ENCODE measurements around the gene SPTBN1.

DNA sequence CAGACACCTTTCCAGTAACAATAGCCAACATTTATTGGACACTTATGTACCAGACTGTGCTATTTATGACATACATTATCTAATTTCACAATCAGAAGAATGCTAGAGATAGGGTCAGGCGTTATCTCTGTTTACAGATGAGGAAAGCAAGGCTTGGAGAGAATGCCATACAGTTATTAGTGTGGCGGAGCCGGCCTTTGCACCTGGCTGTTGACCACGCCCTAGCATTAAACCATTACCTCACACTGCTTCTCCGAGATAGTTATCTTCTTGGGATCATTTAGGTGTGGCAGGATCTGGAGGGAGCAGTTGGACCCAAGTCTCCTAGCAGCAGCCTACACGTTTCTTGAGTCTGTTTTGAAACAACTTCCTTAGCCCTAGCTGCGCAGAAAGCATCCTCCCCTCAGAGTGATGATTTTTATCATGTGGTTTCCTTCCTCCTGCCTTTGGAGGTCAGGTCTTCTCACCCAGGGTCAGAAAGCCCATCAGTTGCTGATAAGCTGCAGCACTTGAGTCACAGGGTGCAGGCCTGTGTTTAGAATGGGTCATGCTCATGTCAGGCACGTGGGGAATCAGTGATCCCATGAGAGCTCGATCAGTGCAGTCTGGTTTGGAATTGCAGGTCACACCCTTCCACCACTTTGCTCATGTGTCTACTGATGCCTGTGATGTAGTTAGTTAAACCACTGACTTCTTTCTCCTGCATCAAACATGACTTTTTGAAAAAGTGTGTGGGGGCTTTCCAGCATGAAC is 118.2 kb downstream of the SPTBN1 start:
- TF ChIP-seq, protein P1, sequence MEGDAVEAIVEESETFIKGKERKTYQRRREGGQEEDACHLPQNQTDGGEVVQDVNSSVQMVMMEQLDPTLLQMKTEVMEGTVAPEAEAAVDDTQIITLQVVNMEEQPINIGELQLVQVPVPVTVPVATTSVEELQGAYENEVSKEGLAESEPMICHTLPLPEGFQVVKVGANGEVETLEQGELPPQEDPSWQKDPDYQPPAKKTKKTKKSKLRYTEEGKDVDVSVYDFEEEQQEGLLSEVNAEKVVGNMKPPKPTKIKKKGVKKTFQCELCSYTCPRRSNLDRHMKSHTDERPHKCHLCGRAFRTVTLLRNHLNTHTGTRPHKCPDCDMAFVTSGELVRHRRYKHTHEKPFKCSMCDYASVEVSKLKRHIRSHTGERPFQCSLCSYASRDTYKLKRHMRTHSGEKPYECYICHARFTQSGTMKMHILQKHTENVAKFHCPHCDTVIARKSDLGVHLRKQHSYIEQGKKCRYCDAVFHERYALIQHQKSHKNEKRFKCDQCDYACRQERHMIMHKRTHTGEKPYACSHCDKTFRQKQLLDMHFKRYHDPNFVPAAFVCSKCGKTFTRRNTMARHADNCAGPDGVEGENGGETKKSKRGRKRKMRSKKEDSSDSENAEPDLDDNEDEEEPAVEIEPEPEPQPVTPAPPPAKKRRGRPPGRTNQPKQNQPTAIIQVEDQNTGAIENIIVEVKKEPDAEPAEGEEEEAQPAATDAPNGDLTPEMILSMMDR (conservative IDR thresholded peaks at IDR 0.05; ENCODE audit: low read depth in 2 of 2) = no peak
- TF ChIP-seq POLR2AphosphoS5 (IDR thresholded peaks at IDR 0.05; ENCODE audit: low read depth) = no peak

All from GM23338 (cell line).